ENCODE measurements around the gene NKTR. TPM values are rescaled to one million over a fixed set of nuclear protein-coding genes. Genes with fewer than 3 reads are reported as not detected.

NKTR gene
- total RNA-seq, 1 donor from 2014 or later, result 50.0 TPM

GRCh38 chr3:42665050-42665878 lies 64.8 kb downstream of the NKTR start:
- Mint-ChIP-seq H3K36me3 (ENCODE audit: low read depth) (peaks cover 4% of the 10 kb centered on the region), H3K27me3 (ENCODE audit: low read depth) (no peaks in the 10 kb centered on the region), H3K4me1 (ENCODE audit: low read depth) (peaks cover 4% of the 10 kb centered on the region), H3K27ac (ENCODE audit: unreplicated experiment) (peak overlapping the region; percentile 12), H3K9me3 (ENCODE audit: low read depth) (peaks cover 4% of the 10 kb centered on the region), H3K4me3 (ENCODE audit: unreplicated experiment) (no peak overlapping the region)
- TF ChIP-seq CTCF (IDR thresholded peaks at IDR 0.05), result no peak
- no peak for DNase-seq (ENCODE audit: low spot score)

GRCh38 chr3:42666022-42666421 lies 65.5 kb downstream of the NKTR start:
- no peak for DNase-seq (ENCODE audit: low spot score)
- Mint-ChIP-seq H3K27ac (ENCODE audit: unreplicated experiment) (no peak overlapping the region), H3K4me3 (ENCODE audit: unreplicated experiment) (no peak overlapping the region), H3K27me3 (ENCODE audit: low read depth) (no peaks in the 10 kb centered on the region), H3K36me3 (ENCODE audit: low read depth) (peaks cover 4% of the 10 kb centered on the region), H3K9me3 (ENCODE audit: low read depth) (peaks cover 7% of the 10 kb centered on the region), H3K4me1 (ENCODE audit: low read depth) (peaks cover 4% of the 10 kb centered on the region)
- no peak for TF ChIP-seq CTCF (IDR thresholded peaks at IDR 0.05)

GRCh38 chr3:42666577-42666998 lies 66.1 kb downstream of the NKTR start:
- Mint-ChIP-seq H3K9me3 (ENCODE audit: low read depth) (peaks cover 7% of the 10 kb centered on the region), H3K4me3 (ENCODE audit: unreplicated experiment) (no peak overlapping the region), H3K27ac (ENCODE audit: unreplicated experiment) (no peak overlapping the region), H3K36me3 (ENCODE audit: low read depth) (no peaks in the 10 kb centered on the region), H3K27me3 (ENCODE audit: low read depth) (no peaks in the 10 kb centered on the region), H3K4me1 (ENCODE audit: low read depth) (peaks cover 4% of the 10 kb centered on the region)
- TF ChIP-seq CTCF (IDR thresholded peaks at IDR 0.05), result no peak
- no peak for DNase-seq (ENCODE audit: low spot score)

- no peak for TF ChIP-seq CTCF (IDR thresholded peaks at IDR 0.05)
- Mint-ChIP-seq H3K27ac (ENCODE audit: unreplicated experiment) (no peak overlapping the region), H3K9me3 (ENCODE audit: low read depth) (peaks cover 7% of the 10 kb centered on the region), H3K36me3 (ENCODE audit: low read depth) (no peaks in the 10 kb centered on the region), H3K27me3 (ENCODE audit: low read depth) (no peaks in the 10 kb centered on the region), H3K4me3 (ENCODE audit: unreplicated experiment) (no peak overlapping the region), H3K4me1 (ENCODE audit: low read depth) (peaks cover 4% of the 10 kb centered on the region)
- DNase-seq (ENCODE audit: low spot score), result no peak
These were observed 66.6 kb downstream of the NKTR start for GRCh38 chr3:42667096-42667522.

GRCh38 chr3:42667523-42668412 lies 67.3 kb downstream of the NKTR start:
- H3K27ac Mint-ChIP-seq (ENCODE audit: unreplicated experiment), result no peak overlapping the region
- no peak for TF ChIP-seq CTCF (IDR thresholded peaks at IDR 0.05)
- no peaks in the 10 kb centered on the region for H3K27me3 Mint-ChIP-seq (ENCODE audit: low read depth)
- peaks cover 4% of the 10 kb centered on the region for H3K4me1 Mint-ChIP-seq (ENCODE audit: low read depth)
- DNase-seq (ENCODE audit: low spot score), result no peak
- H3K9me3 Mint-ChIP-seq (ENCODE audit: low read depth), result peaks cover 7% of the 10 kb centered on the region
- no peaks in the 10 kb centered on the region for H3K36me3 Mint-ChIP-seq (ENCODE audit: low read depth)
- H3K4me3 Mint-ChIP-seq (ENCODE audit: unreplicated experiment), result no peak overlapping the region
